Renal pelvis (tissue), 4 donors: ENCODE results near the gene PKNOX2. TPM values are rescaled to one million over a fixed set of nuclear protein-coding genes. Genes with fewer than 3 reads are reported as not detected.

Experiments
- DNase-seq: peaks from one replicate; pipeline ENCODE4 v3.0.0-alpha.2; 2013
- polyA plus RNA-seq, 3 donors: library from polyadenylated mRNA; unstranded; fragments of 120-200 nt; gene quantifications; one replicate each; pipeline ENCODE4 v1.2.1, GENCODE V29; 2013; ENCODE audit not compliant: insufficient read length in 3 of 3

PKNOX2 gene
- polyA plus RNA-seq, 3 donors: 11.3 to 14.8 (median 13.4) TPM

GRCh38 chr11:125229916-125230315 is 65.4 kb downstream of the PKNOX2 start:
- DNase-seq: no peak

GRCh38 chr11:125233116-125233515 is 68.6 kb downstream of the PKNOX2 start:
- no peak for DNase-seq

- DNase-seq: no peak
These were observed 69.3 kb downstream of the PKNOX2 start for GRCh38 chr11:125233736-125234275.

- DNase-seq: no peak
These were observed 70.5 kb downstream of the PKNOX2 start for GRCh38 chr11:125235071-125235471.

- no peak for DNase-seq
These were observed 71.7 kb downstream of the PKNOX2 start for GRCh38 chr11:125236072-125236825.

GRCh38 chr11:125239585-125240560 is 75.3 kb downstream of the PKNOX2 start:
- DNase-seq: no peak

- no peak for DNase-seq
These were observed 76.6 kb downstream of the PKNOX2 start for GRCh38 chr11:125241104-125241503.

- DNase-seq: no peak
These were observed 77.7 kb downstream of the PKNOX2 start for GRCh38 chr11:125242141-125242775.

- DNase-seq: no peak
These were observed 79.6 kb downstream of the PKNOX2 start for GRCh38 chr11:125244166-125244565.

GRCh38 chr11:125245299-125245698 is 80.7 kb downstream of the PKNOX2 start:
- DNase-seq: no peak

- DNase-seq: no peak
These were observed 82.9 kb downstream of the PKNOX2 start for GRCh38 chr11:125247431-125247830.

GRCh38 chr11:125250318-125251213 is 86.0 kb downstream of the PKNOX2 start:
- DNase-seq: no peak

- no peak for DNase-seq
These were observed 86.6 kb downstream of the PKNOX2 start for GRCh38 chr11:125251214-125251545.

GRCh38 chr11:125251956-125252355 is 87.4 kb downstream of the PKNOX2 start:
- DNase-seq: no peak

GRCh38 chr11:125253289-125253688 is 88.7 kb downstream of the PKNOX2 start:
- no peak for DNase-seq

- DNase-seq: no peak
These were observed 89.4 kb downstream of the PKNOX2 start for GRCh38 chr11:125253795-125254525.

GRCh38 chr11:125256541-125257189 is 92.1 kb downstream of the PKNOX2 start:
- DNase-seq: no peak

- no peak for DNase-seq
These were observed 92.6 kb downstream of the PKNOX2 start for GRCh38 chr11:125257190-125257579.

- DNase-seq: no peak
These were observed 93.2 kb downstream of the PKNOX2 start for GRCh38 chr11:125257751-125258150.
